Upper lobe of left lung (tissue), 6 donors: ENCODE measurements around the gene SCYGR6. TPM values are rescaled to one million over a fixed set of nuclear protein-coding genes. Genes with fewer than 3 reads are reported as not detected.

ENCODE experiments used
- ATAC-seq, 2 donors: fragments of 200-7000 bp; cut with Tn5 transposase; one replicate each; pipeline ENCODE4 v1.9.1; 2022; ENCODE audit warnings: mild to moderate bottlenecking in 2 of 2, moderate library complexity in 2 of 2; ENCODE audit not compliant: low FRiP score in 2 of 2
- DNase-seq, 2 donors: peaks; one replicate each; pipeline ENCODE4 v3.0.0-alpha.2; 2019 to 2020
- H3K27ac ChIP-seq, 4 donors: fragments of 200-600 bp; sonication (generic); one replicate each; pipeline ENCODE4 v1.5.1; 2016 to 2019
- H3K27me3 ChIP-seq, 4 donors: fragments of 200-600 bp; sonication (generic); one replicate each; pipeline ENCODE4 v1.5.1; 2017 to 2019
- H3K36me3 ChIP-seq, 4 donors: fragments of 200-600 bp; sonication (generic); one replicate each; pipeline ENCODE4 v1.5.1; 2016 to 2019
- H3K4me1 ChIP-seq, 4 donors: fragments of 200-600 bp; sonication (generic); one replicate each; pipeline ENCODE4 v1.5.1; 2018 to 2019
- H3K4me3 ChIP-seq, 4 donors: fragments of 200-600 bp; sonication (generic); one replicate each; pipeline ENCODE4 v1.5.1; 2017 to 2019; ENCODE audit warnings: mild to moderate bottlenecking in 2 of 4, moderate library complexity in 1 of 4
- H3K9me3 ChIP-seq, 4 donors: fragments of 200-600 bp; sonication (generic); one replicate each; pipeline ENCODE4 v1.5.1; 2018 to 2019
- CTCF ChIP-seq, 6 experiments: fragments of 450-650 bp in 4 of 6; fragments of 200-600 bp in 2 of 6; sonication (generic) in 2 of 6; IDR thresholded peaks; one replicate each; pipeline ENCODE4 v1.5.1; 2016 to 2019; ENCODE audit warnings: antibody characterized with exemption in 6 of 6
- EP300 ChIP-seq, 4 donors: sonication (generic); formaldehyde crosslinking; IDR thresholded peaks; one replicate each; pipeline ENCODE4 v1.5.1; 2017; ENCODE audit warnings: antibody characterized with exemption in 4 of 4, control low read depth in 2 of 4
- POLR2A ChIP-seq, 4 donors: fragments of 450-650 bp; IDR thresholded peaks; one replicate each; pipeline ENCODE4 v1.5.1; 2016 to 2017; ENCODE audit warnings: antibody characterized with exemption in 4 of 4, mild to moderate bottlenecking in 2 of 4
- POLR2AphosphoS5 ChIP-seq, 2 donors: sonication (generic); formaldehyde crosslinking; IDR thresholded peaks; one replicate each; pipeline ENCODE4 v1.5.1; 2017; ENCODE audit warnings: antibody characterized with exemption in 2 of 2
- WGBS, 2 donors: methylation state at CpG; one replicate each; pipeline ENCODE4 v1.1.5; 2017 to 2018; 5-methylcytosine and 5-hydroxymethylcytosine counted together
- total RNA-seq, 6 donors: library from RNA; depleted of rRNA in 4 of 6; stranded (reverse); fragments of >200 nt in 4 of 6; gene quantifications; one replicate each; pipeline versions ENCODE4 v1.1.0 to v1.2.1, GENCODE V29; 2016 to 2021
- donor health status: DM: no; HTN: no; CAD: no; lungs with moderate emphysema.
- donor health status: DM: no; HTN: yes; CAD: no; lungs with severe emphysema.

Gene SCYGR6
- total RNA-seq, 6 donors from 2014 or later = not detected

- TF ChIP-seq CTCF (IDR thresholded peaks at IDR 0.05) = no peak
- TF ChIP-seq EP300 (IDR thresholded peaks at IDR 0.05) = no peak
- no peak for TF ChIP-seq POLR2A (IDR thresholded peaks at IDR 0.05)
- TF ChIP-seq POLR2AphosphoS5 (IDR thresholded peaks at IDR 0.05) = no peak
- DNase-seq = peak in 1 of 2 donors; percentile 76
- no peak for ATAC-seq
- Histone ChIP-seq H3K4me3 (no peak overlapping the region), H3K27ac (no peak overlapping the region), H3K36me3 (no peaks in the 10 kb centered on the region), H3K9me3 (no peaks in the 10 kb centered on the region), H3K27me3 (no peaks in the 10 kb centered on the region), H3K4me1 (peaks cover 0 to 11% (median 6%) of the 10 kb centered on the region in 4 donors)
- 86 to 88% methylated on average over 8 to 18 of the region's 22 CpGs for WGBS, 2 donors
Measured at GRCh38 chr2:227767830-227768229, 43.3 kb upstream of the SCYGR6 start.

- Histone ChIP-seq H3K27me3 (no peaks in the 10 kb centered on the region), H3K9me3 (no peaks in the 10 kb centered on the region), H3K27ac (no peak overlapping the region), H3K4me3 (no peak overlapping the region), H3K36me3 (no peaks in the 10 kb centered on the region), H3K4me1 (peaks cover 0 to 17% (median 7%) of the 10 kb centered on the region in 4 donors)
- WGBS, 2 donors = 21 to 25% methylated on average over 11 of the region's 11 CpGs
- TF ChIP-seq POLR2AphosphoS5 (IDR thresholded peaks at IDR 0.05) = no peak
- peak; percentile 80 to 91 (median 83) for TF ChIP-seq CTCF (IDR thresholded peaks at IDR 0.05)
- no peak for TF ChIP-seq POLR2A (IDR thresholded peaks at IDR 0.05)
- TF ChIP-seq EP300 (IDR thresholded peaks at IDR 0.05) = no peak
- ATAC-seq = peak; percentile 91 to 97
- DNase-seq = peak; percentile 52 to 84
Measured at GRCh38 chr2:227766373-227766883, 41.9 kb upstream of the SCYGR6 start.

GRCh38 chr2:227765788-227766372 is 41.3 kb upstream of the SCYGR6 start:
- H3K27ac ChIP-seq = peak overlapping the region in 1 of 4 donors; percentile 12
- ATAC-seq (peak in 1 of 2 donors; percentile 37), DNase-seq (no peak)
- no peaks in the 10 kb centered on the region for H3K27me3 ChIP-seq
- no peaks in the 10 kb centered on the region for H3K36me3 ChIP-seq
- no peaks in the 10 kb centered on the region for H3K9me3 ChIP-seq
- peaks cover 0 to 17% (median 8%) of the 10 kb centered on the region in 4 donors for H3K4me1 ChIP-seq
- WGBS, 2 donors = 52 to 61% methylated on average over 4 of the region's 4 CpGs
- no peak overlapping the region for H3K4me3 ChIP-seq
- TF ChIP-seq POLR2AphosphoS5 (IDR thresholded peaks at IDR 0.05) = no peak
- no peak for TF ChIP-seq CTCF (IDR thresholded peaks at IDR 0.05)

GRCh38 chr2:227761740-227762476 is 37.4 kb upstream of the SCYGR6 start:
- no peak for TF ChIP-seq CTCF (IDR thresholded peaks at IDR 0.05)
- no peak for TF ChIP-seq POLR2AphosphoS5 (IDR thresholded peaks at IDR 0.05)
- no peak for ATAC-seq
- Histone ChIP-seq H3K27ac (no peak overlapping the region), H3K9me3 (no peaks in the 10 kb centered on the region), H3K4me1 (peaks cover 0 to 17% (median 8%) of the 10 kb centered on the region in 4 donors), H3K27me3 (no peaks in the 10 kb centered on the region), H3K4me3 (no peak overlapping the region), H3K36me3 (no peaks in the 10 kb centered on the region)
- 62 to 65% methylated on average over 6 of the region's 6 CpGs for WGBS, 2 donors
- DNase-seq = no peak
